ENCODE results near the gene NFIX.

The NFIX gene

GRCh38 chr19:13127811-13128575 lies 132.7 kb downstream of the NFIX start:
- no peak for DNase-seq (ENCODE audit: low read depth)

DNA sequence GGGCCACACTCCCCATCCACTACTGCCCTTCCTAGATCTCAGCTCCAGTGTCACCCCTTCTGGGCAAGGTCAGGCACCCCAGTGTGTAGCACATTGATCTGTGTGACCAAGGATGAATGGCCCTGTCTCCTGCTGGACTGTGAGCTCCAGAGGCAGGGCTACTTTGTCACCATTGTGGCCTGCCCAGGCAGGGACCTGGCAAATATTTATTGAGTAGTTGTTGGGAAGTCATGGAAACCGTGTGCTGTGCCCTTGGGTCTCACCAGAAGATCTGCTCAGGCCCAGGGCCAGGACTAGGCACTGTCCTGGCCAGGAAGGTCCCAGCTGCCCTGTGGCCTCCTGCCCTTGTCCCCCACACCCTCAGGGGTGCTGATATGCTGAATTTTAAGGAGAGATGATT lies 133.3 kb downstream of the NFIX start:
- DNase-seq (ENCODE audit: low read depth): no peak

GRCh38 chr19:13129384-13129783 lies 134.1 kb downstream of the NFIX start:
- DNase-seq (ENCODE audit: low read depth): no peak

- DNase-seq (ENCODE audit: low read depth): no peak
These were observed 135.7 kb downstream of the NFIX start for GRCh38 chr19:13130886-13131490.

GRCh38 chr19:13132471-13133180 lies 137.4 kb downstream of the NFIX start:
- DNase-seq (ENCODE audit: low read depth): no peak

DNA sequence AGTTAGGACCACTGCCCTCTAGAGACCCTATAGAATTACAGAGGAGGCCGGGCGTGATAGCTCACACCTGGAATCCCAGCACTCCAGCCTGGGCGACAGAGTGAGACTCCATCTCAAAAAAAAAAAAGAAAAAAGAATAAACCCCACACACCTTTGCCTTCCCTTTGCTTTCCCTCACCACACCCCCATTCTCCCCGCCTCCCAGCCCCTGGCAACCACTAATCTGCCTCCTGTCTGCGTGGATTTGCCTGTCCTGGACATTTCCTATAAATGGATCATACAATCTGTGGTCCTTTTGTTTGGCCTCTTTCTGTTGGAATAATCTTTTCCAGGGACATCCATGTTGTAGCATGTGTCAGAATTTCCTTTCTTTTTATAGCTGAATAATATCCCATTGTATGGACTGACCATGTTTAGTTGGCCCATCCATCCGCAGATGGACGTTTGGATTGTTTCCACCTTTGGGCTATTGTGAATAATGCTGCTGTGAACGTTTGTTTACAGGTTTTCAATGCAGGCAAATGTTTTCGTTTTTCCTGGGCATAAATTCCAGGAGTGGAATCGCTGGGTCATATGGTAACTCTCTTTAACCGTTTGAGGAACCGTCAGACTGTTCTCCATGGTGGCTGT lies 138.1 kb downstream of the NFIX start:
- DNase-seq (ENCODE audit: low read depth): no peak

GRCh38 chr19:13134626-13135025 lies 139.4 kb downstream of the NFIX start:
- no peak for DNase-seq (ENCODE audit: low read depth)

DNA sequence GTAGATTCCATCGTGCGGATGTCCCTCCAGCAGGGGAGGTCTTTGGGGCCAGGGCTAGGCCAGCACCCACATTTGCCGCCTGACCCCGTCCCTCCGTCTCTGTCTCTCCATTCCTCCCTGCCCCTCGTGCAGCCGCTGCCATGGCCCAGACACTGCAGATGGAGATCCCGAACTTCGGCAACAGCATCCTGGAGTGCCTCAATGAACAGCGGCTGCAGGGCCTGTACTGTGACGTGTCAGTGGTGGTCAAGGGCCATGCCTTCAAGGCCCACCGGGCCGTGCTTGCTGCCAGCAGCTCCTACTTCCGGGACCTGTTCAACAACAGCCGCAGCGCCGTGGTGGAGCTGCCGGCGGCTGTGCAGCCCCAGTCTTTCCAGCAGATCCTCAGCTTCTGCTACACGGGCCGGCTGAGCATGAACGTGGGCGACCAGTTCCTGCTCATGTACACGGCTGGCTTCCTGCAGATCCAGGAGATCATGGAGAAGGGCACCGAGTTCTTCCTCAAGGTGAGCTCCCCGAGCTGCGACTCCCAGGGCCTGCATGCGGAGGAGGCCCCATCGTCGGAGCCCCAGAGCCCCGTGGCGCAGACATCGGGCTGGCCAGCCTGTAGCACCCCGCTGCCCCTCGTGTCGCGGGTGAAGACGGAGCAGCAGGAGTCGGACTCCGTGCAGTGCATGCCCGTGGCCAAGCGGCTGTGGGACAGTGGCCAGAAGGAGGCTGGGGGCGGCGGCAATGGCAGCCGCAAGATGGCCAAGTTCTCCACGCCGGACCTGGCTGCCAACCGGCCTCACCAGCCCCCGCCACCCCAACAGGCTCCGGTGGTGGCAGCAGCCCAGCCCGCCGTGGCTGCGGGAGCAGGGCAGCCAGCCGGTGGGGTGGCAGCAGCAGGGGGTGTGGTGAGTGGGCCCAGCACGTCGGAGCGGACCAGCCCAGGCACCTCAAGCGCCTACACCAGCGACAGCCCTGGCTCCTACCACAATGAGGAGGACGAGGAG lies 140.1 kb downstream of the NFIX start:
- no peak for DNase-seq (ENCODE audit: low read depth)

DNA sequence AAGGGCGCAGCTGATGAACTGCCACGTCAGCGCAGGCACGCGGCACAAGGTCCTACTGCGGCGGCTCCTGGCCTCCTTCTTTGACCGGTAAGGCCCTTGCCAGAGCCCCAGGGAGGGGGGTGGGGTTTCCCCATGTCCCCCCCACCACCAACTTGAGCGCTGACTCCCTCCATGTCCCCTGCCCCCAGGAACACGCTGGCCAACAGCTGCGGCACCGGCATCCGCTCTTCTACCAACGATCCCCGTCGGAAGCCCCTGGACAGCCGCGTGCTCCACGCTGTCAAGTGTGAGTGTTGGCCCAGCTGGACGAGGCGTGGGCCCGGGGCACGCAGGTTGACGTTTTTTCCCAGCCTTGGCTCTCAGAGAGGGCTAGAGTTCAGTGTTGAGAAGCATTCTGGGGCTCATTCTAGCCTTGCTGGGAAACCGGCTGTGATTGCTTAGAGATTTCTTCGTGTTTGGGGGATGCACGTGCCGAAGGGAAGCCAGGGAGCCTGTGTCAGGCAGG lies 142.1 kb downstream of the NFIX start:
- no peak for DNase-seq (ENCODE audit: low read depth)

GRCh38 chr19:13138171-13138915 lies 143.1 kb downstream of the NFIX start:
- DNase-seq (ENCODE audit: low read depth): no peak

DNA sequence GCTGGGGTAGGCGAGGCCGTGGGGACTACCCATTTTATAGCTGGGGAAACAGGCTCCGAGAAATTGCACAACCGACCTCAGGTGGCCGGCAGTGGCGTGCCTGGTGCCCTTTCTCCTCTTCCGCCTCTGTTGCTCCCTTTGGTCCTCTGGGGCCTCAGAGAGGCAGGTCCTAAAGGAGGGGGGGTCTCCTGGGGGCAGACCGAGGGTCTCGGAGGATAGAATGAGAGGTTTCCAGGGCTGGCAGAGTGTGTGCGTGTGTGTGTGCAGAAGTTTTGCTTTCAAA lies 143.6 kb downstream of the NFIX start:
- no peak for DNase-seq (ENCODE audit: low read depth)

DNA sequence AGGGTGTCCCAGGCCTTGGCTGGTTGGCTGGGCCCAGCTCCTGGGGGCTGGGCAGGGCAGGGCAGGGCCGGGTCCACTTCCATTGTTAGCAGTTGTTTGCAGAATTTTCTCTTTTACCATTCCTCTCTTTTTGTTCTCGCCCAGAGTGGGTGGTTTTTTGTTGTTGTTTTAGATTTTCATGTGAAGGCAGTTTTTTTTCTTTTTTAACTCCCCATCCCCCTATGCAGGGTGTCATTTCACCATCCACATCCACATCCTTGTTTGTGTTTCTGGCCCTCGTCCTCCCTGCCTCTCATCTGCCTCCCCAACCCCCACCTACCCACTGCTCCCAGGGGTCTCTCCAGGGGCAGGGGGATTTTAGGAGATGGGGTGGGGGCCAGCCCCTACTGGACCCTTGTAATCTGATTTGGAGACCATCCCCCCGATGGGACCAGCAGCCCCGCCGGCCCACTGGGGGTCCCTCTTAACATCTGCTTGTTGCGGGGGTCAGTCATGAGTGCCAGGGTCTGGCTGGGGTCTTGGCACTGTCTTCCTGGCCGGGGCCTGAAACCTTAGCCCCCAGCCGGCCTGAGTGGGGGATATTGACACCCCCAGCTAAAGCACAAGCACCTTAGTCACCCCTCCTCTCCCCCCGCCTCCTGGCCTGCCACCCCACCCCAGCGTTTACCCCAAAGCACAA lies 144.5 kb downstream of the NFIX start:
- no peak for DNase-seq (ENCODE audit: low read depth)

GRCh38 chr19:13146763-13147563 lies 151.7 kb downstream of the NFIX start:
- no peak for DNase-seq (ENCODE audit: low read depth)

Data from stimulated activated CD8-positive, alpha-beta memory T cell treated with anti-CD3 and anti-CD28 coated beads, Interleukin-12 subunit alpha, Interleukin-12 subunit beta, amount 100 ng/mL, for 1 hour (primary cell).